ENCODE measurements around the gene PLCXD1. TPM values are rescaled to one million over a fixed set of nuclear protein-coding genes. Genes with fewer than 3 reads are reported as not detected.

The PLCXD1 gene
- total and polyA plus RNA-seq, 2 experiments from 2014 or later = 16.6 to 50.4 TPM

GRCh38 chrX:291411-291901 lies 10.3 kb downstream of the PLCXD1 start:
- Histone ChIP-seq H3K27me3 (no peaks in the 10 kb centered on the region), H3K4me3 (no peak overlapping the region), H3K36me3 (peaks cover 18% of the 10 kb centered on the region), H3K9me3 (ENCODE audit: low read depth) (no peaks in the 10 kb centered on the region), H3K27ac (no peak overlapping the region), H3K4me1 (ENCODE audit: low read depth) (no peaks in the 10 kb centered on the region)
- DNase-seq (ENCODE audit: low read depth in 1 of 2, low spot score in 1 of 2) = no peak
- no peak for TF ChIP-seq CTCF (IDR thresholded peaks at IDR 0.05; ENCODE audit: low read depth, low read length)

- Histone ChIP-seq H3K4me3 (no peak overlapping the region), H3K4me1 (ENCODE audit: low read depth) (no peaks in the 10 kb centered on the region), H3K9me3 (ENCODE audit: low read depth) (no peaks in the 10 kb centered on the region), H3K27ac (no peak overlapping the region), H3K36me3 (peaks cover 18% of the 10 kb centered on the region), H3K27me3 (no peaks in the 10 kb centered on the region)
- DNase-seq (ENCODE audit: low read depth in 1 of 2, low spot score in 1 of 2) = no peak
- no peak for TF ChIP-seq CTCF (IDR thresholded peaks at IDR 0.05; ENCODE audit: low read depth, low read length)
Measured at GRCh38 chrX:292900-293897, 12.0 kb downstream of the PLCXD1 start.

- no peak for DNase-seq (ENCODE audit: low read depth in 1 of 2, low spot score in 1 of 2)
- no peak for TF ChIP-seq CTCF (IDR thresholded peaks at IDR 0.05; ENCODE audit: low read depth, low read length)
Measured at GRCh38 chrX:295136-295535, 14.0 kb downstream of the PLCXD1 start.

GRCh38 chrX:298993-299392 lies 17.8 kb downstream of the PLCXD1 start:
- H3K27ac ChIP-seq = no peak overlapping the region
- TF ChIP-seq CTCF (IDR thresholded peaks at IDR 0.05; ENCODE audit: low read depth, low read length) = no peak
- H3K4me3 ChIP-seq = no peak overlapping the region
- no peaks in the 10 kb centered on the region for H3K4me1 ChIP-seq (ENCODE audit: low read depth)
- no peaks in the 10 kb centered on the region for H3K27me3 ChIP-seq
- DNase-seq (ENCODE audit: low read depth in 1 of 2, low spot score in 1 of 2) = no peak
- no peaks in the 10 kb centered on the region for H3K9me3 ChIP-seq (ENCODE audit: low read depth)
- H3K36me3 ChIP-seq = peaks cover 14% of the 10 kb centered on the region

More at GRCh38 chrX:295136-295535, 14.0 kb downstream of the PLCXD1 start:
- Histone ChIP-seq H3K36me3 (peaks cover 19% of the 10 kb centered on the region), H3K4me1 (ENCODE audit: low read depth) (no peaks in the 10 kb centered on the region), H3K9me3 (ENCODE audit: low read depth) (no peaks in the 10 kb centered on the region), H3K27me3 (no peaks in the 10 kb centered on the region), H3K4me3 (no peak overlapping the region), H3K27ac (no peak overlapping the region)

GRCh38 chrX:300334-300733 lies 19.2 kb downstream of the PLCXD1 start:
- no peak for DNase-seq (ENCODE audit: low read depth in 1 of 2, low spot score in 1 of 2)
- Histone ChIP-seq H3K9me3 (ENCODE audit: low read depth) (no peaks in the 10 kb centered on the region), H3K4me3 (no peak overlapping the region), H3K36me3 (peaks cover 14% of the 10 kb centered on the region), H3K27ac (no peak overlapping the region), H3K4me1 (ENCODE audit: low read depth) (no peaks in the 10 kb centered on the region), H3K27me3 (no peaks in the 10 kb centered on the region)
- TF ChIP-seq CTCF (IDR thresholded peaks at IDR 0.05; ENCODE audit: low read depth, low read length) = no peak
